IPS-20b (cell line): ENCODE data around the gene NCDN.
A peak's percentile ranks its signal among the peaks of the same experiment; 100 is the strongest.

Source experiments
- H3K27ac ChIP-seq: one replicate; pipeline ENCODE4 v1.5.1; 2013; ENCODE audit warnings: low read length
- H3K27me3 ChIP-seq: 2 replicates; pipeline ENCODE4 v1.6.1; 2013; ENCODE audit warnings: mild to moderate bottlenecking, low read length, inconsistent platforms; ENCODE audit not compliant: insufficient read depth
- H3K36me3 ChIP-seq: 2 replicates; pipeline ENCODE4 v1.6.1; 2013; ENCODE audit warnings: low read depth, mild to moderate bottlenecking, inconsistent platforms, low read length, moderate library complexity; ENCODE audit not compliant: insufficient read depth
- H3K4me1 ChIP-seq: 2 replicates; pipeline ENCODE4 v1.6.1; 2013; ENCODE audit warnings: mild to moderate bottlenecking, control low read depth, inconsistent platforms, low read length, moderate library complexity; ENCODE audit not compliant: insufficient read depth
- H3K4me3 ChIP-seq: 2 replicates; pipeline ENCODE4 v1.5.1; 2013; ENCODE audit warnings: mild to moderate bottlenecking, low read length, inconsistent platforms
- H3K9ac ChIP-seq: 2 replicates; pipeline ENCODE4 v1.6.1; 2013; ENCODE audit warnings: low read depth, mild to moderate bottlenecking, inconsistent platforms, low read length, moderate library complexity
- H3K9me3 ChIP-seq: 2 replicates; pipeline ENCODE4 v1.6.1; 2013; ENCODE audit warnings: mild to moderate bottlenecking, low read depth, low read length, inconsistent platforms; ENCODE audit not compliant: insufficient read depth

NCDN gene

GRCh38 chr1:35555601-35556477, 1.8 kb upstream of the NCDN start:
- Histone ChIP-seq H3K4me3 (peak overlapping the region; percentile 82), H3K27ac (peak overlapping the region; percentile 94), H3K9ac (peak overlapping the region; percentile 79; the same call in 1 of the 2 replicates), H3K27me3 (no peaks in the 10 kb centered on the region), H3K36me3 (peaks cover 37% of the 10 kb centered on the region), H3K4me1 (peaks cover 28% of the 10 kb centered on the region), H3K9me3 (no peaks in the 10 kb centered on the region)

- Histone ChIP-seq H3K27ac (peak overlapping the region; percentile 72), H3K4me1 (peaks cover 28% of the 10 kb centered on the region), H3K4me3 (peak overlapping the region; percentile 82), H3K9ac (peak overlapping the region; percentile 79; the same call in 1 of the 2 replicates), H3K9me3 (no peaks in the 10 kb centered on the region), H3K27me3 (no peaks in the 10 kb centered on the region), H3K36me3 (peaks cover 40% of the 10 kb centered on the region)
Observed at GRCh38 chr1:35556484-35557117, 998 bp upstream of the NCDN start.

- H3K4me3 ChIP-seq, result peak within 1 kb of the TSS; percentile 82
- H3K27ac ChIP-seq, result peak within 1 kb of the TSS; percentile 72
- H3K4me1 ChIP-seq, result peaks cover 28% of the 10 kb centered on the region
- peaks cover 40% of the 10 kb centered on the region for H3K36me3 ChIP-seq
- H3K9ac ChIP-seq, result peak within 1 kb of the TSS; percentile 79
- no peaks in the 10 kb centered on the region for H3K27me3 ChIP-seq
- H3K9me3 ChIP-seq, result no peaks in the 10 kb centered on the region
Observed at GRCh38 chr1:35557118-35557610, 435 bp upstream of the NCDN start, which contains the start of gene KIAA0319L. TSS of gene KIAA0319L (minus strand) at chr1:35557403. CDS start at chr1:35554491, 2,912 bp downstream.

- Histone ChIP-seq H3K27me3 (no peaks in the 10 kb centered on the region), H3K4me1 (peaks cover 26% of the 10 kb centered on the region), H3K9ac (peak overlapping the region; percentile 79), H3K36me3 (peaks cover 40% of the 10 kb centered on the region), H3K9me3 (no peaks in the 10 kb centered on the region), H3K27ac (peak overlapping the region; percentile 42), H3K4me3 (peak overlapping the region; percentile 82)
Observed at GRCh38 chr1:35558374-35559316, 1.0 kb downstream of the NCDN start.

GRCh38 chr1:35559317-35559944, 1.8 kb downstream of the NCDN start:
- Histone ChIP-seq H3K9ac (no peak overlapping the region; the same call in 1 of the 2 replicates), H3K36me3 (peaks cover 47% of the 10 kb centered on the region), H3K4me3 (peak overlapping the region; percentile 82; the same call in 1 of the 2 replicates)

GRCh38 chr1:35560256-35561225, 2.9 kb downstream of the NCDN start:
- no peak overlapping the region for H3K4me3 ChIP-seq
- peaks cover 10% of the 10 kb centered on the region for H3K4me1 ChIP-seq
- H3K9me3 ChIP-seq, result no peaks in the 10 kb centered on the region
- H3K9ac ChIP-seq, result no peak overlapping the region
- H3K27ac ChIP-seq, result no peak overlapping the region
- H3K27me3 ChIP-seq, result no peaks in the 10 kb centered on the region
- H3K36me3 ChIP-seq, result peaks cover 53% of the 10 kb centered on the region

More at GRCh38 chr1:35559317-35559944, 1.8 kb downstream of the NCDN start:
- H3K27me3 ChIP-seq, result no peaks in the 10 kb centered on the region
- H3K27ac ChIP-seq, result no peak overlapping the region
- no peaks in the 10 kb centered on the region for H3K9me3 ChIP-seq
- peaks cover 18% of the 10 kb centered on the region for H3K4me1 ChIP-seq

GRCh38 chr1:35561297-35561971, 3.8 kb downstream of the NCDN start:
- no peaks in the 10 kb centered on the region for H3K9me3 ChIP-seq
- peaks cover 58% of the 10 kb centered on the region for H3K36me3 ChIP-seq
- H3K4me3 ChIP-seq, result no peak overlapping the region
- no peak overlapping the region for H3K9ac ChIP-seq
- H3K27me3 ChIP-seq, result no peaks in the 10 kb centered on the region
- peaks cover under 1% of the 10 kb centered on the region; the same call in 1 of the 2 replicates for H3K4me1 ChIP-seq
- no peak overlapping the region for H3K27ac ChIP-seq

GRCh38 chr1:35561972-35562680, 4.5 kb downstream of the NCDN start:
- Histone ChIP-seq H3K36me3 (peaks cover 58% of the 10 kb centered on the region), H3K4me1 (no peaks in the 10 kb centered on the region), H3K9me3 (no peaks in the 10 kb centered on the region), H3K27me3 (no peaks in the 10 kb centered on the region), H3K9ac (no peak overlapping the region), H3K4me3 (no peak overlapping the region), H3K27ac (no peak overlapping the region)

GRCh38 chr1:35563166-35563565, 5.6 kb downstream of the NCDN start:
- Histone ChIP-seq H3K9me3 (no peaks in the 10 kb centered on the region), H3K27ac (no peak overlapping the region), H3K27me3 (peaks cover 6% of the 10 kb centered on the region; the same call in 1 of the 2 replicates), H3K4me3 (no peak overlapping the region), H3K4me1 (no peaks in the 10 kb centered on the region), H3K36me3 (peaks cover 58% of the 10 kb centered on the region), H3K9ac (no peak overlapping the region)
